H1 (cell line): ENCODE data around the gene ANO2. TPM values are rescaled to one million over a fixed set of nuclear protein-coding genes. Genes with fewer than 3 reads are reported as not detected.

Source experiments
- CTCF ChIA-PET: fragments of 300-600 bp; sonication (Branson Sonifier 250); formaldehyde crosslinking; loops from one replicate; lab custom pipeline; 2021; ENCODE audit not compliant: partially characterized antibody; lab: Charles Lee
- POLR2A ChIA-PET: fragments of 300-600 bp; sonication (Branson Sonifier 250); formaldehyde crosslinking; loops from one replicate; lab custom pipeline; 2021; ENCODE audit warnings: inconsistent platforms; ENCODE audit not compliant: partially characterized antibody; lab: Charles Lee
- DNase-seq, 2 experiments: peaks; one replicate each; pipeline versions ENCODE4 v3.0.0 to v3.0.0-alpha.2; 2010 to 2022; ENCODE audit warnings: low spot score in 2 of 2, low read depth in 1 of 2, mixed read lengths in 1 of 2
- FAIRE-seq: peaks from 2 replicates; lab custom pipeline; 2011; peaks lifted over from hg19 to GRCh38; lab: Jason Lieb, UNC
- H2AFZ ChIP-seq: 2 replicates; pipeline ENCODE4 v1.8.1; 2012; ENCODE audit warnings: low read length, inconsistent platforms
- H2AK5ac ChIP-seq: 2 replicates; pipeline ENCODE4 v1.6.1; 2013; ENCODE audit warnings: low read depth, low read length
- H2BK120ac ChIP-seq: replicated peaks from 2 replicates; pipeline ENCODE3; 2013; ENCODE audit warnings: low read depth, low read length, inconsistent platforms
- H2BK12ac ChIP-seq: 2 replicates; pipeline ENCODE4 v1.6.1; 2013; ENCODE audit warnings: low read depth, low read length
- H2BK15ac ChIP-seq: 2 replicates; pipeline ENCODE4 v1.6.1; 2013; ENCODE audit warnings: low read length
- H2BK20ac ChIP-seq: 2 replicates; pipeline ENCODE4 v1.6.1; 2013; ENCODE audit warnings: low read length
- H2BK5ac ChIP-seq: 2 replicates; pipeline ENCODE4 v1.6.1; 2013; ENCODE audit warnings: low read depth, low read length
- H3K14ac ChIP-seq: 2 replicates; pipeline ENCODE4 v1.6.1; 2013; ENCODE audit warnings: inconsistent platforms; ENCODE audit not compliant: insufficient read length
- H3K18ac ChIP-seq: 2 replicates; pipeline ENCODE4 v1.6.1; 2013; ENCODE audit warnings: low read length; ENCODE audit errors: extremely low read depth
- H3K23ac ChIP-seq: 2 replicates; pipeline ENCODE4 v1.6.1; 2013; ENCODE audit warnings: inconsistent platforms; ENCODE audit not compliant: insufficient read length
- H3K23me2 ChIP-seq: 2 replicates; pipeline ENCODE4 v1.6.1; 2013; ENCODE audit warnings: low read depth, low read length
- H3K27ac ChIP-seq: 2 replicates; pipeline ENCODE4 v1.6.1; 2011; ENCODE audit warnings: low read depth, low read length, inconsistent platforms
- H3K27me3 ChIP-seq, 4 experiments: replicated peaks in 1 of 4; 1 replicate in 1 of 4; 2 replicates in 3 of 4; pipeline versions ENCODE4 v1.6.1 to v1.8.1; 2011 to 2013; ENCODE audit warnings: low read length in 3 of 4, mild to moderate bottlenecking in 3 of 4, inconsistent platforms in 2 of 4, mixed read lengths in 2 of 4, moderate library complexity in 1 of 4; ENCODE audit not compliant: control insufficient read depth in 3 of 4, insufficient read depth in 3 of 4; ENCODE audit errors: extremely low read depth in 1 of 4
- H3K36me3 ChIP-seq, 4 experiments: 2 replicates each; pipeline versions ENCODE4 v1.6.1 to v1.8.1; 2011 to 2013; ENCODE audit warnings: mild to moderate bottlenecking in 4 of 4, low read length in 3 of 4, moderate library complexity in 2 of 4, control low read depth in 1 of 4, inconsistent platforms in 1 of 4; ENCODE audit not compliant: insufficient read depth in 4 of 4, control insufficient read depth in 2 of 4
- H3K4ac ChIP-seq: replicated peaks from 2 replicates; pipeline ENCODE3; 2013; ENCODE audit warnings: low read length, low read depth, mixed read lengths, inconsistent platforms; ENCODE audit not compliant: insufficient read length
- H3K4me1 ChIP-seq, 4 experiments: replicated peaks in 1 of 4; 1 replicate in 1 of 4; 2 replicates in 3 of 4; pipeline versions ENCODE4 v1.6.1 to v1.8.1; 2011 to 2013; ENCODE audit warnings: low read length in 3 of 4, inconsistent platforms in 2 of 4, mixed read lengths in 1 of 4; ENCODE audit not compliant: insufficient read depth in 4 of 4, control insufficient read depth in 3 of 4
- H3K4me2 ChIP-seq, 2 experiments: 2 replicates each; pipeline versions ENCODE4 v1.6.1 to v1.8.1; 2011 to 2013; ENCODE audit warnings: low read depth in 2 of 2, low read length in 2 of 2, control low read depth in 1 of 2, inconsistent platforms in 1 of 2, mild to moderate bottlenecking in 1 of 2; ENCODE audit not compliant: insufficient read depth in 1 of 2
- H3K4me3 ChIP-seq, 4 experiments: fragments of 200-600, 300-600 bp in 1 of 4; sonication (generic), shearing (Covaris generic), sonication (Bioruptor Twin) in 1 of 4; 2 replicates each; pipeline versions ENCODE4 v1.5.1 to v1.8.1; 2011 to 2016; ENCODE audit warnings: low read length in 4 of 4, low read depth in 3 of 4, control low read depth in 2 of 4, inconsistent platforms in 2 of 4, mild to moderate bottlenecking in 2 of 4, mixed read lengths in 1 of 4, moderate library complexity in 1 of 4; ENCODE audit not compliant: insufficient read depth in 2 of 4; ENCODE audit errors: extremely low read depth in 1 of 4
- H3K56ac ChIP-seq: replicated peaks from 2 replicates; pipeline ENCODE3; 2013; ENCODE audit warnings: low read depth, mild to moderate bottlenecking, mixed read lengths, low read length, inconsistent platforms; ENCODE audit not compliant: insufficient read length
- H3K79me1 ChIP-seq: 2 replicates; pipeline ENCODE4 v1.6.1; 2013; ENCODE audit warnings: low read depth, low read length, control low read depth
- H3K79me2 ChIP-seq, 2 experiments: 2 replicates each; pipeline versions ENCODE4 v1.6.1 to v1.8.1; 2012 to 2013; ENCODE audit warnings: low read length in 2 of 2, mild to moderate bottlenecking in 2 of 2, inconsistent platforms in 1 of 2; ENCODE audit not compliant: insufficient read depth in 2 of 2, control insufficient read depth in 1 of 2
- H3K9ac ChIP-seq, 4 experiments: replicated peaks in 1 of 4; 1 replicate in 1 of 4; 2 replicates in 3 of 4; pipeline versions ENCODE4 v1.6.1 to v1.8.1; 2011 to 2013; ENCODE audit warnings: low read depth in 3 of 4, low read length in 3 of 4, control low read depth in 2 of 4, mild to moderate bottlenecking in 2 of 4, moderate library complexity in 2 of 4, inconsistent platforms in 1 of 4; ENCODE audit errors: extremely low read depth in 1 of 4
- H3K9me3 ChIP-seq, 2 experiments: 2 replicates each; pipeline versions ENCODE4 v1.6.1 to v1.8.1; 2012 to 2013; ENCODE audit warnings: mild to moderate bottlenecking in 2 of 2, moderate library complexity in 2 of 2, control low read depth in 1 of 2, inconsistent platforms in 1 of 2, low read depth in 1 of 2, low read length in 1 of 2, mixed read lengths in 1 of 2; ENCODE audit not compliant: insufficient read depth in 2 of 2
- H4K20me1 ChIP-seq, 2 experiments: replicated peaks in 1 of 2; 2 replicates each; pipeline versions ENCODE3 to v1.8.1; 2011 to 2013; ENCODE audit warnings: inconsistent platforms in 2 of 2, low read length in 2 of 2, mild to moderate bottlenecking in 1 of 2; ENCODE audit not compliant: insufficient read depth in 2 of 2, control insufficient read depth in 1 of 2
- H4K5ac ChIP-seq: 2 replicates; pipeline ENCODE4 v1.6.1; 2013; ENCODE audit warnings: low read length, low read depth, mixed read lengths, inconsistent platforms; ENCODE audit not compliant: insufficient read length
- H4K8ac ChIP-seq: 2 replicates; pipeline ENCODE4 v1.8.0; 2013; ENCODE audit warnings: mild to moderate bottlenecking, moderate library complexity, low read length, inconsistent platforms; ENCODE audit not compliant: insufficient read depth; ENCODE audit errors: extremely low read depth
- H4K91ac ChIP-seq: replicated peaks from 2 replicates; pipeline ENCODE3; 2013; ENCODE audit warnings: low read length, mixed read lengths, inconsistent platforms; ENCODE audit not compliant: insufficient read length
- KDM5A ChIP-seq: fragments of 200-600 bp; IDR thresholded peaks from 2 replicates; pipeline ENCODE4 v1.7.1; 2012; ENCODE audit warnings: mild to moderate bottlenecking, low read length, inconsistent platforms, mixed read lengths
- POLR2A ChIP-seq, 2 experiments: IDR thresholded peaks; 1 replicate in 1 of 2; 2 replicates in 1 of 2; pipeline ENCODE4 v1.6.1; 2011; ENCODE audit warnings: low read depth in 2 of 2, low read length in 2 of 2, mild to moderate bottlenecking in 2 of 2; ENCODE audit errors: control extremely low read depth in 1 of 2
- POU5F1 ChIP-seq: IDR thresholded peaks from 2 replicates; pipeline ENCODE4 v1.6.1; 2011; ENCODE audit warnings: low read depth, mild to moderate bottlenecking, low read length, moderate library complexity
- SAP30 ChIP-seq: fragments of 300-600 bp; sonication (generic); IDR thresholded peaks from 2 replicates; pipeline ENCODE4 v1.7.1; 2012; ENCODE audit warnings: low read length, moderate library complexity, mild to moderate bottlenecking, inconsistent platforms; ENCODE audit not compliant: insufficient read depth, insufficient replicate concordance
- SP1 ChIP-seq: IDR thresholded peaks from 2 replicates; pipeline ENCODE4 v1.6.1; 2011; ENCODE audit warnings: low read depth, low read length
- SRF ChIP-seq: IDR thresholded peaks from 2 replicates; pipeline ENCODE4 v1.6.1; 2011; ENCODE audit warnings: mild to moderate bottlenecking, low read depth, low read length, moderate library complexity
- TAF7 ChIP-seq: optimal IDR thresholded peaks from 2 replicates; pipeline ENCODE3; 2011; ENCODE audit warnings: low read depth, mild to moderate bottlenecking, inconsistent platforms, low read length, moderate library complexity, borderline replicate concordance
- TEAD4 ChIP-seq: IDR thresholded peaks from 2 replicates; pipeline ENCODE4 v1.6.1; 2012; ENCODE audit warnings: low read depth, low read length, inconsistent platforms, mixed read lengths
- USF2 ChIP-seq: IDR thresholded peaks from 2 replicates; pipeline ENCODE4 v1.6.1; 2011; ENCODE audit warnings: low read length, improper control_type of control experiment
- ZNF274 ChIP-seq: IDR thresholded peaks from 2 replicates; pipeline ENCODE4 v1.7.0; 2012; ENCODE audit warnings: low read length, borderline replicate concordance; ENCODE audit errors: extremely low read depth
- WGBS, 2 experiments: shearing (Covaris generic) in 1 of 2; methylation state at CpG; one replicate each; pipeline versions ENCODE4 v1.1.6 to v1.1.7; 2013 to 2015; ENCODE audit warnings: low lambda C conversion rate in 2 of 2, mixed read lengths in 2 of 2, inconsistent platforms in 1 of 2, low coverage in 1 of 2, missing lambda C conversion rate in 1 of 2; ENCODE audit not compliant: insufficient replicate concordance in 2 of 2, insufficient coverage in 1 of 2, insufficient read length in 1 of 2; ENCODE audit errors: extremely low coverage in 1 of 2, missing lambda C conversion rate in 1 of 2; 5-methylcytosine and 5-hydroxymethylcytosine counted together
- polyA plus RNA-seq, 7 experiments: library from polyadenylated mRNA; depleted of rRNA in 3 of 7; stranded (reverse) in 5 of 7; unstranded in 2 of 7; fragments of >200 nt in 5 of 7; fragments of 200-250 nt in 2 of 7; gene quantifications; 1 replicate in 5 of 7; 2 replicates in 1 of 7; 4 replicates in 1 of 7; pipeline versions ENCODE4 v1.2.1 to v1.2.3, GENCODE V29; 2011 to 2013; ENCODE audit warnings: missing spikeins in 2 of 7, mixed read lengths in 2 of 7
- total RNA-seq: library from RNA; stranded (reverse); fragmentation: NEBNext Ultra II Directional; extraction: Animal tissue kit (Norgen Biotek cat#: 25700); gene quantifications from 2 replicates; pipeline ENCODE4 v1.2.1, GENCODE V29; 2021

The ANO2 gene
- total and polyA plus RNA-seq, 2 of the 8 experiments (the other 6 are each of a cell fraction or from before 2014, with no cell fraction given) = 1.9 to 5.5 TPM

- no peak overlapping the region for H3K27ac ChIP-seq
- H3K18ac ChIP-seq = no peak overlapping the region
- H3K4me3 ChIP-seq = no peak overlapping the region
- H3K9ac ChIP-seq = no peak overlapping the region
- no peak overlapping the region for H2BK5ac ChIP-seq
- no peaks in the 10 kb centered on the region for H3K36me3 ChIP-seq
- H3K14ac ChIP-seq = no peak overlapping the region
- H2BK20ac ChIP-seq = no peak overlapping the region
- TF ChIP-seq KDM5A (no peak), ZNF274 (no peak), TEAD4 (no peak), SAP30 (no peak), SRF (no peak), POU5F1 (no peak), USF2 (no peak), TAF7 (no peak), SP1 (no peak), POLR2A (IDR thresholded peaks at IDR 0.05; ENCODE audit: control extremely low read depth in 1 of 2, low read depth in 2 of 2, low read length in 2 of 2) (no peak)
- no peaks in the 10 kb centered on the region for H3K79me2 ChIP-seq
- no peak overlapping the region for H2AK5ac ChIP-seq
- no peak overlapping the region for H3K56ac ChIP-seq
- WGBS, 2 experiments = 100% methylated on average over 1 of the region's 1 CpG; no CpG with 5 or more reads in 1 of the 2 experiments
- no peak overlapping the region for H3K4ac ChIP-seq
- H2BK12ac ChIP-seq = no peak overlapping the region
- no peaks in the 10 kb centered on the region for H3K9me3 ChIP-seq
- DNase-seq = no peak
- no peak for FAIRE-seq
- POLR2A ChIA-PET = no interaction called here
- H3K79me1 ChIP-seq = no peaks in the 10 kb centered on the region
- H3K23me2 ChIP-seq = no peaks in the 10 kb centered on the region
- no peak overlapping the region for H4K5ac ChIP-seq
- CTCF ChIA-PET = no interaction called here
- no peaks in the 10 kb centered on the region for H3K27me3 ChIP-seq
- H4K91ac ChIP-seq = no peak overlapping the region
- H2BK120ac ChIP-seq = no peak overlapping the region
- no peak overlapping the region for H2AFZ ChIP-seq
- H2BK15ac ChIP-seq = no peak overlapping the region
- H3K23ac ChIP-seq = no peak overlapping the region
- H4K8ac ChIP-seq = no peak overlapping the region
- H3K4me2 ChIP-seq = no peak overlapping the region
- no peaks in the 10 kb centered on the region for H4K20me1 ChIP-seq
- peaks cover 0 to 14% (median 6%) of the 10 kb centered on the region in 4 experiments; a peak in 5 of 7 replicates for H3K4me1 ChIP-seq
Measured at GRCh38 chr12:5515458-5515857, 429.6 kb downstream of the ANO2 start.
